OCI-LY7 (cell line): Measurements from ENCODE around the gene EFNA5. TPM values are rescaled to one million over a fixed set of nuclear protein-coding genes. Genes with fewer than 3 reads are reported as not detected.

Experiments
- BruUV-seq: library from RNA; stranded (reverse); fragments of 400-500 nt; replicated peaks from 2 replicates; lab custom pipeline; 2021; lab: Mats Ljungman, UMichigan
- CTCF ChIA-PET: fragments of 300-600 bp; sonication (Branson Sonifier 250); formaldehyde crosslinking; loops from one replicate; lab custom pipeline; 2022; ENCODE audit warnings: antibody characterized with exemption; ENCODE audit not compliant: unreplicated experiment; lab: Charles Lee
- POLR2A ChIA-PET: fragments of 300-600 bp; sonication (Branson Sonifier 250); formaldehyde crosslinking; loops from one replicate; lab custom pipeline; 2022; ENCODE audit warnings: antibody characterized with exemption; lab: Charles Lee
- DNase-seq: peaks from one replicate; pipeline ENCODE4 v3.0.0-alpha.2; 2015; ENCODE audit warnings: low spot score
- H2AFZ ChIP-seq: fragments of 200-600 bp; sonication (generic), shearing (Covaris generic); 2 replicates; pipeline ENCODE4 v1.6.1; 2014; ENCODE audit warnings: mild to moderate bottlenecking, antibody characterized with exemption, low read length, moderate library complexity
- H3K27ac ChIP-seq: fragments of 200-600 bp; sonication (generic); 2 replicates; pipeline ENCODE4 v1.5.1; 2014; ENCODE audit warnings: mixed run types, low read depth, mild to moderate bottlenecking, moderate library complexity, low read length, inconsistent platforms; ENCODE audit not compliant: poor library complexity, severe bottlenecking
- H3K36me3 ChIP-seq: fragments of 200-600 bp; sonication (generic); 2 replicates; pipeline ENCODE4 v1.6.1; 2014; ENCODE audit warnings: mild to moderate bottlenecking, antibody characterized with exemption, low read length, moderate library complexity, mixed read lengths; ENCODE audit not compliant: insufficient read depth
- H3K4me1 ChIP-seq: fragments of 200-600 bp; sonication (generic); 2 replicates; pipeline ENCODE4 v1.5.1; 2014; ENCODE audit warnings: mild to moderate bottlenecking, low read length; ENCODE audit not compliant: insufficient read depth, poor library complexity, severe bottlenecking
- H3K4me2 ChIP-seq: fragments of 200-600 bp; sonication (generic); 2 replicates; pipeline ENCODE4 v1.6.1; 2014; ENCODE audit warnings: mild to moderate bottlenecking, low read length
- H3K4me3 ChIP-seq: fragments of 200-600 bp; sonication (generic); 2 replicates; pipeline ENCODE4 v1.5.1; 2014; ENCODE audit warnings: mild to moderate bottlenecking, low read depth, low read length; ENCODE audit not compliant: poor library complexity, severe bottlenecking
- H3K79me2 ChIP-seq: fragments of 200-600 bp; sonication (generic); 2 replicates; pipeline ENCODE4 v1.6.1; 2016; ENCODE audit warnings: low read depth, mild to moderate bottlenecking, low read length, moderate library complexity, mixed read lengths; ENCODE audit not compliant: insufficient read depth
- H3K9me2 ChIP-seq: fragments of 200-600 bp; sonication (generic); 2 replicates; pipeline ENCODE4 v1.6.1; 2016; ENCODE audit warnings: mild to moderate bottlenecking, low read length, mixed read lengths; ENCODE audit not compliant: insufficient read depth
- H3K9me3 ChIP-seq: fragments of 200-600 bp; sonication (generic); 2 replicates; pipeline ENCODE4 v1.6.1; 2014; ENCODE audit warnings: mild to moderate bottlenecking, mixed run types, low read length, mixed read lengths
- H4K20me1 ChIP-seq: fragments of 200-600 bp; sonication (generic); 2 replicates; pipeline ENCODE4 v1.6.1; 2014; ENCODE audit warnings: mild to moderate bottlenecking, antibody characterized with exemption, low read length, moderate library complexity, mixed read lengths; ENCODE audit not compliant: insufficient read depth
- EZH2phosphoT487 ChIP-seq: fragments of 200-600 bp; sonication (generic); IDR thresholded peaks from 2 replicates; pipeline ENCODE4 v1.6.1; 2018; ENCODE audit warnings: low read depth, borderline replicate concordance, mild to moderate bottlenecking, mixed run types, antibody characterized with exemption, low read length, moderate library complexity, mixed read lengths
- intact Hi-C: fragments of 100-400 bp; cut with micrococcal nuclease; formaldehyde crosslinking; loops from one replicate; pipeline ENCODE4 v1.10.0; 2022; ENCODE audit not compliant: unreplicated experiment
- total RNA-seq, 2 experiments: library from RNA; depleted of rRNA in 1 of 2; stranded (reverse); fragments of >200 nt in 1 of 2; shearing (Covaris generic) in 1 of 2; gene quantifications; 2 replicates each; pipeline ENCODE4 v1.2.3, GENCODE V29; 2014 to 2022
- TF ChIP-seq, protein P1 (sequence below): fragments of 200-600 bp; sonication (generic); conservative IDR thresholded peaks from 2 replicates; pipeline ENCODE4 v1.5.1; 2014; ENCODE audit warnings: mild to moderate bottlenecking, antibody characterized with exemption, low read length, moderate library complexity, mixed read lengths

EFNA5 gene
- total RNA-seq, 2 experiments from 2014 or later, result 2.1 to 3.1 TPM

DNA sequence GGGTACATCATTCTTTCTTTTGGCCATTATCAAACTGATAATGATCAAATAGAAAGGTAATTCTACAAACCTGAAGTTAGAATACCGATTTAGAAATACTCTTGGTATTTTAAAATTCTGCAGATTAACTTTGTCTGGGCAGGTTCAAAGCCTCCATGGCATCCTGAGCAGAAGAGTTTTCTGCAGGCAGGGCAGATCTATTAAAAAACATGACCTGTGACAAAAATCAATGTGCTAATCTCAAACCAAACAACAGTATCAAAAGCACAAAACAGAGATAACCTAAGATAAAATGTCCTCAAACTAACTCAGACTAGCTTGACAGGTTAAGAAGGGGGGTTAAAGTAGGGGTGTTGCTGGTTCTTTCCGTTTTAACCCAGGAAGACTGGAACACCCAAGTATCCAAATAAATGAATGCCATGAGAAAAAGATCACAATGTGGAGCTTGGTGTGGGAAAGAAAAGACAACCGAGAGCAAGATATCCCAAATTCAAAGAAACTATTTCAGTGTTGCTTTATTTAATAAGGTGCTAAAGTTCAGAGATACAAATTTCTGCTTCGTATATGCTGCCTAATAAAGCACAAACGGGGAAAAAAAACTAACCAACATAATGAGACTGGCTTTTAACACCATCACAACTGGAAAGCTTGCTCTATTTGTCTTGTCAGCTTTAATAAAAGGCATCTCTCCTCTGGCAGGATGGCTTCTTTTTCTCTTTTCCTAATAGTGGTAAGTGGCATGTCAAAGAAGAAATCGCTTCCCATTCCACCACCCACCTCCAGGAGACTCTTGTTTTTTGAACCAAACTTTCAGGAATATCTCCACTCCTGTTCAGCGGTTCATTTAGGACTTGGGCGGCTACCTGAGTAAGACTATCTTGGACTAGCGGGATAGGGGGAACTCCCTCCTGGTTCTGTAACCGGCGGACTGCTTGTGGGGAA is 2.3 kb downstream of the EFNA5 start:
- ChIA-PET POLR2A (no interaction called here), CTCF (no interaction called here)
- no peaks in the 10 kb centered on the region for H3K9me3 ChIP-seq
- no peak for TF ChIP-seq EZH2phosphoT487
- TF ChIP-seq, protein P1, sequence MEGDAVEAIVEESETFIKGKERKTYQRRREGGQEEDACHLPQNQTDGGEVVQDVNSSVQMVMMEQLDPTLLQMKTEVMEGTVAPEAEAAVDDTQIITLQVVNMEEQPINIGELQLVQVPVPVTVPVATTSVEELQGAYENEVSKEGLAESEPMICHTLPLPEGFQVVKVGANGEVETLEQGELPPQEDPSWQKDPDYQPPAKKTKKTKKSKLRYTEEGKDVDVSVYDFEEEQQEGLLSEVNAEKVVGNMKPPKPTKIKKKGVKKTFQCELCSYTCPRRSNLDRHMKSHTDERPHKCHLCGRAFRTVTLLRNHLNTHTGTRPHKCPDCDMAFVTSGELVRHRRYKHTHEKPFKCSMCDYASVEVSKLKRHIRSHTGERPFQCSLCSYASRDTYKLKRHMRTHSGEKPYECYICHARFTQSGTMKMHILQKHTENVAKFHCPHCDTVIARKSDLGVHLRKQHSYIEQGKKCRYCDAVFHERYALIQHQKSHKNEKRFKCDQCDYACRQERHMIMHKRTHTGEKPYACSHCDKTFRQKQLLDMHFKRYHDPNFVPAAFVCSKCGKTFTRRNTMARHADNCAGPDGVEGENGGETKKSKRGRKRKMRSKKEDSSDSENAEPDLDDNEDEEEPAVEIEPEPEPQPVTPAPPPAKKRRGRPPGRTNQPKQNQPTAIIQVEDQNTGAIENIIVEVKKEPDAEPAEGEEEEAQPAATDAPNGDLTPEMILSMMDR, result no peak
- no peak overlapping the region for H3K27ac ChIP-seq
- no peaks in the 10 kb centered on the region for H3K9me2 ChIP-seq
- H3K79me2 ChIP-seq, result no peaks in the 10 kb centered on the region
- peak overlapping the region; percentile 3 for H3K4me3 ChIP-seq
- intact Hi-C loops, result no loop called here
- H2AFZ ChIP-seq, result peak overlapping the region; percentile 45; the same call in 1 of the 2 replicates
- H3K4me2 ChIP-seq, result peak overlapping the region; percentile 27; the same call in 1 of the 2 replicates
- peak; percentile 10 for DNase-seq
- H4K20me1 ChIP-seq, result no peaks in the 10 kb centered on the region
- BruUV-seq, result no TSS peak
- no peaks in the 10 kb centered on the region for H3K36me3 ChIP-seq
- H3K4me1 ChIP-seq, result peaks cover 17% of the 10 kb centered on the region

DNA sequence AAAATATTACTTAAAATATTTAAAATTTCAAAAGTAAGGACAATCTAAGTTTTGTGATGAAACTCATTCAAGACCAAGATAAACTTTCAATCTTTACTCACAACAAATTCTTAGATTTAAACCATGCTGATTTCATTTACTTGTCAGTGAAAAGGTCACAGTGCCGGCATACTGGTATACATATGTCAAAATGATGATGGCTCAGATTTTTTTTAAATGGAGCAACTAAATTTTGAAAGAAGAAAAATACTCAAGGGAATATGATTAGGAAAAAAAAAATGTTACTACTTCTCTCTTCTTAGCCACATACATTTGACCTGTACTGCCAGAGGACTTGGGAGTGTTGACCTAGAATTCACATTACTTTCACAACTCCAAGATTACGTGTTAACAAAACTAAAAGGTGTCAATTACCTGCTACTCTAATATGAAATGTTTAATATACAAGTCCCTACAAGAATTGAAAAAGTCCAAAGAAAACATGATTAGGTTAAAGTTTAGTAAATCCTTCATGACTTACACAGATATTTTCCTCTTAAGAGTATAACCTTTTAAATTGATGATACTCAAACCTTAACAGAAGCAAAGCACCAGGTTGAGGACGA is 4.6 kb downstream of the EFNA5 start:
- intact Hi-C loops, result no loop called here
- Histone ChIP-seq H3K4me1 (no peaks in the 10 kb centered on the region), H4K20me1 (no peaks in the 10 kb centered on the region), H2AFZ (no peak overlapping the region), H3K4me3 (no peak overlapping the region), H3K9me2 (no peaks in the 10 kb centered on the region), H3K27ac (no peak overlapping the region), H3K36me3 (no peaks in the 10 kb centered on the region), H3K79me2 (no peaks in the 10 kb centered on the region), H3K4me2 (no peak overlapping the region), H3K9me3 (no peaks in the 10 kb centered on the region)
- TF ChIP-seq EZH2phosphoT487, result no peak
- TF ChIP-seq, protein P1, result no peak
- POLR2A ChIA-PET, result interaction anchor here (0.5 to 0.7 kb wide), 3 partner anchors 11 to 42 kb away, joined by 3 read pairs; no protein-coding TSS in a partner anchor
- DNase-seq, result no peak
- CTCF ChIA-PET, result no interaction called here
- no TSS peak for BruUV-seq
